Liver (tissue), 9 donors: ENCODE measurements around the gene SKAP1. TPM values are rescaled to one million over a fixed set of nuclear protein-coding genes. Genes with fewer than 3 reads are reported as not detected.

Source experiments
- DNase-seq: peaks from one replicate; pipeline ENCODE4 v3.0.0-alpha.2; 2017; ENCODE audit warnings: low spot score
- H3K27ac ChIP-seq, 2 donors: one replicate each; pipeline ENCODE4 v1.7.0; 2013; ENCODE audit warnings: inconsistent platforms in 2 of 2, low read length in 2 of 2, control low read depth in 1 of 2, low read depth in 1 of 2, mild to moderate bottlenecking in 1 of 2
- H3K27me3 ChIP-seq, 4 donors: one replicate each; pipeline versions ENCODE4 v1.6.1 to v1.7.0; 2013; ENCODE audit warnings: low read length in 3 of 4, inconsistent platforms in 1 of 4, mild to moderate bottlenecking in 1 of 4, moderate library complexity in 1 of 4; ENCODE audit not compliant: control insufficient read depth in 4 of 4, insufficient read depth in 4 of 4
- H3K36me3 ChIP-seq, 4 donors: one replicate each; pipeline versions ENCODE4 v1.6.1 to v1.7.0; 2013; ENCODE audit warnings: low read length in 3 of 4, mild to moderate bottlenecking in 3 of 4, low read depth in 1 of 4, moderate library complexity in 1 of 4; ENCODE audit not compliant: control insufficient read depth in 4 of 4, insufficient read depth in 3 of 4
- H3K4me1 ChIP-seq, 4 donors: one replicate each; pipeline versions ENCODE4 v1.6.1 to v1.7.0; 2013; ENCODE audit warnings: low read length in 3 of 4, mild to moderate bottlenecking in 3 of 4, moderate library complexity in 1 of 4; ENCODE audit not compliant: control insufficient read depth in 4 of 4, insufficient read depth in 4 of 4
- H3K4me3 ChIP-seq, 3 donors: one replicate each; pipeline versions ENCODE4 v1.6.1 to v1.7.0; 2013; ENCODE audit warnings: low read length in 3 of 3, control low read depth in 1 of 3, low read depth in 1 of 3, mild to moderate bottlenecking in 1 of 3
- H3K9ac ChIP-seq, 2 donors: one replicate each; pipeline ENCODE4 v1.7.0; 2013; ENCODE audit warnings: low read length in 2 of 2, mild to moderate bottlenecking in 2 of 2, moderate library complexity in 2 of 2, control low read depth in 1 of 2, low read depth in 1 of 2
- H3K9me3 ChIP-seq, 4 donors: one replicate each; pipeline versions ENCODE4 v1.6.1 to v1.7.0; 2013; ENCODE audit warnings: low read length in 3 of 4; ENCODE audit not compliant: control insufficient read depth in 4 of 4
- EGR1 ChIP-seq, 2 donors: IDR thresholded peaks; 2 replicates each; pipeline ENCODE4 v1.6.1; 2016 to 2018; ENCODE audit warnings: antibody characterized with exemption in 2 of 2, low read depth in 2 of 2
- FOXA1 ChIP-seq: IDR thresholded peaks from 2 replicates; pipeline ENCODE4 v1.6.1; 2016; ENCODE audit warnings: antibody characterized with exemption
- FOXA2 ChIP-seq: IDR thresholded peaks from 2 replicates; pipeline ENCODE4 v1.6.1; 2016; ENCODE audit warnings: antibody characterized with exemption
- GABPA ChIP-seq, 2 donors: IDR thresholded peaks in 1 of 2; conservative IDR thresholded peaks in 1 of 2; 2 replicates each; pipeline ENCODE4 v1.6.1; 2016; ENCODE audit warnings: antibody characterized with exemption in 2 of 2, mild to moderate bottlenecking in 1 of 2, moderate library complexity in 1 of 2
- HNF4A ChIP-seq, 2 donors: conservative IDR thresholded peaks; 2 replicates each; pipeline ENCODE4 v1.6.1; 2016; ENCODE audit warnings: antibody characterized with exemption in 2 of 2, mild to moderate bottlenecking in 2 of 2
- HNF4G ChIP-seq: IDR thresholded peaks from 2 replicates; pipeline ENCODE4 v1.6.1; 2016; ENCODE audit warnings: antibody characterized with exemption
- JUND ChIP-seq, 2 donors: IDR thresholded peaks; 2 replicates each; pipeline ENCODE4 v1.6.1; 2016; ENCODE audit warnings: antibody characterized with exemption in 2 of 2
- MAX ChIP-seq: IDR thresholded peaks from 2 replicates; pipeline ENCODE4 v1.6.1; 2016; ENCODE audit warnings: antibody characterized with exemption
- NR2F2 ChIP-seq: IDR thresholded peaks from 2 replicates; pipeline ENCODE4 v1.6.1; 2016; ENCODE audit warnings: antibody characterized with exemption
- RAD21 ChIP-seq, 2 donors: IDR thresholded peaks; 2 replicates each; pipeline ENCODE4 v1.6.1; 2016; ENCODE audit warnings: antibody characterized with exemption in 2 of 2, mild to moderate bottlenecking in 2 of 2
- RXRA ChIP-seq, 2 donors: IDR thresholded peaks; 2 replicates each; pipeline ENCODE4 v1.6.1; 2017 to 2018; ENCODE audit warnings: antibody characterized with exemption in 2 of 2, mild to moderate bottlenecking in 1 of 2
- SP1 ChIP-seq: IDR thresholded peaks from 2 replicates; pipeline ENCODE4 v1.6.1; 2018; ENCODE audit warnings: antibody characterized with exemption, mild to moderate bottlenecking
- TAF1 ChIP-seq: conservative IDR thresholded peaks from 2 replicates; pipeline ENCODE4 v1.6.1; 2016; ENCODE audit warnings: antibody characterized with exemption, mild to moderate bottlenecking
- YY1 ChIP-seq: IDR thresholded peaks from 2 replicates; pipeline ENCODE4 v1.6.1; 2016; ENCODE audit warnings: antibody characterized with exemption, mild to moderate bottlenecking
- ZBTB33 ChIP-seq: IDR thresholded peaks from 2 replicates; pipeline ENCODE4 v1.6.1; 2016; ENCODE audit warnings: antibody characterized with exemption
- WGBS: extraction: QIAGEN DNeasy Blood & Tissue Kit; methylation state at CpG from one replicate; pipeline ENCODE4 v1.1.7; 2013; 5-methylcytosine and 5-hydroxymethylcytosine counted together
- polyA plus RNA-seq, 2 donors: library from polyadenylated mRNA; stranded (reverse) in 1 of 2; unstranded in 1 of 2; fragments of 200-250 nt in 1 of 2; fragments of >200 nt in 1 of 2; fragmentation: Nextera tagmentation in 1 of 2; extraction: Ambion mirVana in 1 of 2; gene quantifications; one replicate each; pipeline versions ENCODE4 v1.2.1 to v1.2.3, GENCODE V29; 2013 to 2015
- total RNA-seq, 2 donors: library from RNA; depleted of rRNA; stranded (reverse); fragments of >200 nt; gene quantifications; one replicate each; pipeline ENCODE4 v1.2.3, GENCODE V29; 2014
- TF ChIP-seq, protein P1 (sequence below): IDR thresholded peaks from 2 replicates; pipeline ENCODE4 v1.6.1; 2016; ENCODE audit warnings: antibody characterized with exemption, mild to moderate bottlenecking
- TF ChIP-seq, protein P2 (sequence below): IDR thresholded peaks from 2 replicates; pipeline ENCODE4 v1.6.1; 2016; ENCODE audit warnings: antibody characterized with exemption
- donor health status: healthy.
- donor health status: healthy.
- donor health status: healthy.
- donor health status: healthy.
- donor health status: healthy.

SKAP1 gene
- total and polyA plus RNA-seq, 4 donors = 2.5 to 20.8 (median 11.3) TPM

DNA sequence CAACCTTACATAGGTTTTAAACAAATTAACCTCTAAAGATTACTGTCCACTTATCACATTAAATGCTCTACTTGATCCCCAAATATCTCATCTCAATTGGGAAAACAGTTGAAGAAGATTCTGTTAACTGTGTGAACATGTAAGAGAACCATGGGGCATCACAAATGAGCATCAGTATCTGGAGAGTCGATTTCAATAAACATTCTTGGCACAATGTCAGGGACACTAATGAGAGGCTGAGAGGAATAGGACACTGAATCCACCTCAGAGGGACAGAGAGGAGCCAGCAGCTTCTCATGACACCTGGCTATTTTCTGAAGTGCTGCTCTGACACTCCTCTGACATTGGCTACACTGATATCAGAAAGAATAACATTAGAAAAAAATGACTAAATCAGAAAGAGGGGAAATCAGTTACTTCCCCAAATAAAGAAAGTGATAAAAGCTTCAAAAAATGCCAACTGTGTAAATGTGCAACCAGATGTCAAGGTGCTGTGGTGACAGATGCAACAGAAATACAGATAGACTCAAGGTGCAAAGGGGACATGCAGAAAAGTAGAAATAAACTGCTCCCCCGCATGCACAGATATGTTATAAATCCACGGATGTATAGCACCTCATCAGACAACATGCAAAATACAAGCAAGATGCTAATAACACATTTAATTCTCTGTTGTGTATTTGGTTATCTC lies 255.0 kb downstream of the SKAP1 start:
- Histone ChIP-seq H3K9ac (no peak overlapping the region), H3K27ac (no peak overlapping the region)

GRCh38 chr17:48173191-48173984 lies 256.6 kb downstream of the SKAP1 start:
- Histone ChIP-seq H3K27me3 (no peaks in the 10 kb centered on the region), H3K36me3 (no peaks in the 10 kb centered on the region), H3K4me1 (no peaks in the 10 kb centered on the region), H3K27ac (no peak overlapping the region), H3K9me3 (no peaks in the 10 kb centered on the region), H3K4me3 (no peak overlapping the region), H3K9ac (no peak overlapping the region)
- WGBS = 82% methylated on average over 8 of the region's 8 CpGs
- DNase-seq = no peak
- TF ChIP-seq TAF1 = no peak
- no peak for TF ChIP-seq HNF4A (conservative IDR thresholded peaks at IDR 0.05)
- no peak for TF ChIP-seq ZBTB33
- TF ChIP-seq RXRA (IDR thresholded peaks at IDR 0.05) = no peak
- TF ChIP-seq FOXA2 = no peak
- no peak for TF ChIP-seq RAD21 (IDR thresholded peaks at IDR 0.05)
- TF ChIP-seq, protein P1, sequence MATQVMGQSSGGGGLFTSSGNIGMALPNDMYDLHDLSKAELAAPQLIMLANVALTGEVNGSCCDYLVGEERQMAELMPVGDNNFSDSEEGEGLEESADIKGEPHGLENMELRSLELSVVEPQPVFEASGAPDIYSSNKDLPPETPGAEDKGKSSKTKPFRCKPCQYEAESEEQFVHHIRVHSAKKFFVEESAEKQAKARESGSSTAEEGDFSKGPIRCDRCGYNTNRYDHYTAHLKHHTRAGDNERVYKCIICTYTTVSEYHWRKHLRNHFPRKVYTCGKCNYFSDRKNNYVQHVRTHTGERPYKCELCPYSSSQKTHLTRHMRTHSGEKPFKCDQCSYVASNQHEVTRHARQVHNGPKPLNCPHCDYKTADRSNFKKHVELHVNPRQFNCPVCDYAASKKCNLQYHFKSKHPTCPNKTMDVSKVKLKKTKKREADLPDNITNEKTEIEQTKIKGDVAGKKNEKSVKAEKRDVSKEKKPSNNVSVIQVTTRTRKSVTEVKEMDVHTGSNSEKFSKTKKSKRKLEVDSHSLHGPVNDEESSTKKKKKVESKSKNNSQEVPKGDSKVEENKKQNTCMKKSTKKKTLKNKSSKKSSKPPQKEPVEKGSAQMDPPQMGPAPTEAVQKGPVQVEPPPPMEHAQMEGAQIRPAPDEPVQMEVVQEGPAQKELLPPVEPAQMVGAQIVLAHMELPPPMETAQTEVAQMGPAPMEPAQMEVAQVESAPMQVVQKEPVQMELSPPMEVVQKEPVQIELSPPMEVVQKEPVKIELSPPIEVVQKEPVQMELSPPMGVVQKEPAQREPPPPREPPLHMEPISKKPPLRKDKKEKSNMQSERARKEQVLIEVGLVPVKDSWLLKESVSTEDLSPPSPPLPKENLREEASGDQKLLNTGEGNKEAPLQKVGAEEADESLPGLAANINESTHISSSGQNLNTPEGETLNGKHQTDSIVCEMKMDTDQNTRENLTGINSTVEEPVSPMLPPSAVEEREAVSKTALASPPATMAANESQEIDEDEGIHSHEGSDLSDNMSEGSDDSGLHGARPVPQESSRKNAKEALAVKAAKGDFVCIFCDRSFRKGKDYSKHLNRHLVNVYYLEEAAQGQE = no peak
- TF ChIP-seq JUND (IDR thresholded peaks at IDR 0.05) = no peak
- no peak for TF ChIP-seq MAX
- TF ChIP-seq FOXA1 = no peak
- no peak for TF ChIP-seq HNF4G
- no peak for TF ChIP-seq GABPA (IDR thresholded peaks at IDR 0.05 in 1 of 2, conservative IDR thresholded peaks at IDR 0.05 in 1 of 2)
- TF ChIP-seq, protein P2, sequence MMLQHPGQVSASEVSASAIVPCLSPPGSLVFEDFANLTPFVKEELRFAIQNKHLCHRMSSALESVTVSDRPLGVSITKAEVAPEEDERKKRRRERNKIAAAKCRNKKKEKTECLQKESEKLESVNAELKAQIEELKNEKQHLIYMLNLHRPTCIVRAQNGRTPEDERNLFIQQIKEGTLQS = no peak
- no peak for TF ChIP-seq EGR1 (IDR thresholded peaks at IDR 0.05; ENCODE audit: low read depth in 2 of 2)
- no peak for TF ChIP-seq NR2F2
- TF ChIP-seq SP1 = no peak

More for the DNA sequence above, 255.0 kb downstream of the SKAP1 start:
- no peaks in the 10 kb centered on the region for H3K4me1 ChIP-seq
- H3K4me3 ChIP-seq = no peak overlapping the region
- no peaks in the 10 kb centered on the region for H3K9me3 ChIP-seq
- no peaks in the 10 kb centered on the region for H3K27me3 ChIP-seq
- no peak for DNase-seq
- 83% methylated on average over 3 of the region's 3 CpGs for WGBS
- no peaks in the 10 kb centered on the region for H3K36me3 ChIP-seq
- TF ChIP-seq NR2F2 = no peak
- TF ChIP-seq ZBTB33 = no peak
- TF ChIP-seq, protein P2 = no peak
- TF ChIP-seq MAX = no peak
- TF ChIP-seq YY1 = no peak
- TF ChIP-seq RXRA (IDR thresholded peaks at IDR 0.05) = no peak
- no peak for TF ChIP-seq HNF4A (conservative IDR thresholded peaks at IDR 0.05)
- no peak for TF ChIP-seq EGR1 (IDR thresholded peaks at IDR 0.05; ENCODE audit: low read depth in 2 of 2)
- TF ChIP-seq JUND (IDR thresholded peaks at IDR 0.05) = no peak
- no peak for TF ChIP-seq TAF1
